GM23338 (cell line): ENCODE data around the gene DPYSL3. TPM values are rescaled to one million over a fixed set of nuclear protein-coding genes. Genes with fewer than 3 reads are reported as not detected.

Source experiments
- ATAC-seq: fragments of 200-7000 bp; cut with Tn5 transposase; 3 replicates; pipeline ENCODE4 v1.9.1; 2020
- DNase-seq: peaks from one replicate; pipeline ENCODE4 v3.0.0-alpha.2; 2015; ENCODE audit warnings: low spot score
- H2AFZ ChIP-seq: fragments of 200-600 bp; sonication (generic); 2 replicates; pipeline ENCODE4 v1.8.0; 2016; ENCODE audit warnings: antibody characterized with exemption, mild to moderate bottlenecking, moderate library complexity
- H3F3A ChIP-seq: fragments of 200-600 bp; sonication (generic); replicated peaks from 2 replicates; pipeline ENCODE4 v1.8.0; 2017; ENCODE audit warnings: antibody characterized with exemption, mixed run types, low read depth
- H3K27ac ChIP-seq: fragments of 200-600 bp; sonication (generic); 2 replicates; pipeline ENCODE4 v1.6.1; 2016; ENCODE audit warnings: low read depth
- H3K27me3 ChIP-seq: fragments of 200-600 bp; sonication (generic); 2 replicates; pipeline ENCODE4 v1.8.0; 2016; ENCODE audit warnings: mild to moderate bottlenecking, mixed run types, moderate library complexity; ENCODE audit not compliant: insufficient read depth
- H3K36me3 ChIP-seq: fragments of 200-600 bp; sonication (generic); 2 replicates; pipeline ENCODE4 v1.8.0; 2016; ENCODE audit warnings: mild to moderate bottlenecking; ENCODE audit not compliant: insufficient read depth
- H3K4me1 ChIP-seq: fragments of 200-600 bp; sonication (generic); 2 replicates; pipeline ENCODE4 v1.8.0; 2016; ENCODE audit warnings: mild to moderate bottlenecking, moderate library complexity; ENCODE audit not compliant: insufficient read depth
- H3K4me2 ChIP-seq: fragments of 200-600 bp; sonication (generic); 2 replicates; pipeline ENCODE4 v1.7.1; 2017; ENCODE audit warnings: mixed run types
- H3K4me3 ChIP-seq: fragments of 200-600 bp; sonication (generic); 2 replicates; pipeline ENCODE4 v1.6.1; 2016; ENCODE audit warnings: mixed run types
- H3K79me2 ChIP-seq: fragments of 200-600 bp; sonication (generic); replicated peaks from 2 replicates; pipeline ENCODE4 v1.8.0; 2017; ENCODE audit warnings: mild to moderate bottlenecking; ENCODE audit not compliant: insufficient read depth
- H3K9me2 ChIP-seq: fragments of 200-600 bp; sonication (generic); 2 replicates; pipeline ENCODE4 v1.8.0; 2017; ENCODE audit not compliant: insufficient read depth
- H4K20me1 ChIP-seq: fragments of 200-600 bp; sonication (generic); replicated peaks from 2 replicates; pipeline ENCODE4 v1.8.0; 2017; ENCODE audit warnings: mild to moderate bottlenecking; ENCODE audit not compliant: insufficient read depth
- H3K27ac Mint-ChIP-seq: 2 replicates; pipeline ENCODE4 v1.8.0; 2020; ENCODE audit warnings: inconsistent platforms, mild to moderate bottlenecking, moderate library complexity, mixed read lengths
- H3K27me3 Mint-ChIP-seq: 3 replicates; pipeline ENCODE4 v1.8.0; 2022; ENCODE audit warnings: low read depth, mild to moderate bottlenecking, moderate library complexity, mixed read lengths, inconsistent platforms; ENCODE audit not compliant: insufficient read depth, poor library complexity
- H3K36me3 Mint-ChIP-seq: 3 replicates; pipeline ENCODE4 v1.8.0; 2021; ENCODE audit warnings: low read depth, mild to moderate bottlenecking, inconsistent platforms, moderate library complexity, mixed read lengths
- H3K4me1 Mint-ChIP-seq: 3 replicates; pipeline ENCODE4 v1.8.0; 2020; ENCODE audit warnings: mild to moderate bottlenecking, inconsistent platforms, mixed read lengths
- H3K4me3 Mint-ChIP-seq: 3 replicates; pipeline ENCODE4 v1.8.0; 2021; ENCODE audit warnings: moderate library complexity, mild to moderate bottlenecking, inconsistent platforms, mixed read lengths
- H3K9me3 Mint-ChIP-seq: 3 replicates; pipeline ENCODE4 v1.8.0; 2020; ENCODE audit warnings: moderate library complexity, mild to moderate bottlenecking, inconsistent platforms, mixed read lengths
- CREB1 ChIP-seq: fragments of 250-450 bp; sonication (Bioruptor Pico); IDR thresholded peaks from 2 replicates; pipeline ENCODE4 v1.5.0; 2020; ENCODE audit warnings: low read depth, mild to moderate bottlenecking, moderate library complexity
- EZH2 ChIP-seq: fragments of 200-600 bp; sonication (generic); IDR thresholded peaks from one replicate; pipeline ENCODE4 v1.8.0; 2017; ENCODE audit warnings: antibody characterized with exemption, mild to moderate bottlenecking, low read depth; ENCODE audit not compliant: unreplicated experiment
- EZH2phosphoT487 ChIP-seq: fragments of 200-600 bp; sonication (generic); IDR thresholded peaks from one replicate; pipeline ENCODE4 v1.8.1; 2018; ENCODE audit warnings: antibody characterized with exemption; ENCODE audit not compliant: unreplicated experiment
- JUNB ChIP-seq: IDR thresholded peaks from one replicate; pipeline ENCODE4 v1.6.1; 2016; ENCODE audit warnings: antibody characterized with exemption; ENCODE audit not compliant: unreplicated experiment
- NANOG ChIP-seq: IDR thresholded peaks from 2 replicates; pipeline ENCODE4 v1.6.1; 2016; ENCODE audit warnings: antibody characterized with exemption, borderline replicate concordance
- POLR2AphosphoS5 ChIP-seq: IDR thresholded peaks from 2 replicates; pipeline ENCODE4 v1.6.1; 2016; ENCODE audit warnings: antibody characterized with exemption, low read depth
- STAT1 ChIP-seq: IDR thresholded peaks from one replicate; pipeline ENCODE4 v1.6.1; 2016; ENCODE audit warnings: antibody characterized with exemption; ENCODE audit not compliant: unreplicated experiment
- ZNF114 ChIP-seq: fragments of 250-450 bp; sonication (Bioruptor Pico); IDR thresholded peaks from 2 replicates; pipeline ENCODE4 v1.5.0; 2020; ENCODE audit warnings: mild to moderate bottlenecking, moderate library complexity
- ZNF331 ChIP-seq: fragments of 250-450 bp; sonication (Bioruptor Pico); IDR thresholded peaks from 2 replicates; pipeline ENCODE4 v1.5.0; 2020; ENCODE audit warnings: low read depth, mild to moderate bottlenecking, moderate library complexity
- polyA plus RNA-seq: library from polyadenylated mRNA; unstranded; fragments of >200 nt; fragmentation: Nextera tagmentation; extraction: Ambion mirVana; gene quantifications from 2 replicates; pipeline ENCODE4 v1.2.1, GENCODE V29; 2016
- total RNA-seq: library from RNA; depleted of rRNA; stranded (reverse); fragments of >200 nt; shearing (Covaris generic); gene quantifications from 2 replicates; pipeline ENCODE4 v1.2.3, GENCODE V29; 2014
- TF ChIP-seq, protein P1 (sequence below), 2 experiments: fragments of 200-600 bp in 1 of 2; sonication (generic) in 1 of 2; conservative IDR thresholded peaks; 2 replicates each; pipeline versions ENCODE4 v1.5.1 to v1.6.1; 2016 to 2017; ENCODE audit warnings: antibody characterized with exemption in 2 of 2, low read depth in 2 of 2, mild to moderate bottlenecking in 2 of 2, moderate library complexity in 1 of 2
- TF ChIP-seq, protein P2 (sequence below): IDR thresholded peaks from 2 replicates; pipeline ENCODE4 v1.6.1; 2016; ENCODE audit warnings: antibody characterized with exemption
- TF ChIP-seq, protein P3 (sequence below): IDR thresholded peaks from one replicate; pipeline ENCODE4 v1.6.1; 2018; ENCODE audit warnings: antibody characterized with exemption; ENCODE audit not compliant: unreplicated experiment
- TF ChIP-seq, protein P4 (sequence below): fragments of 250-450 bp; sonication (Bioruptor Pico); IDR thresholded peaks from 2 replicates; pipeline ENCODE4 v1.5.0; 2020; ENCODE audit warnings: mild to moderate bottlenecking, moderate library complexity

The DPYSL3 gene
- total and polyA plus RNA-seq, 2 experiments from 2014 or later, result 97.6 to 455 TPM

DNA sequence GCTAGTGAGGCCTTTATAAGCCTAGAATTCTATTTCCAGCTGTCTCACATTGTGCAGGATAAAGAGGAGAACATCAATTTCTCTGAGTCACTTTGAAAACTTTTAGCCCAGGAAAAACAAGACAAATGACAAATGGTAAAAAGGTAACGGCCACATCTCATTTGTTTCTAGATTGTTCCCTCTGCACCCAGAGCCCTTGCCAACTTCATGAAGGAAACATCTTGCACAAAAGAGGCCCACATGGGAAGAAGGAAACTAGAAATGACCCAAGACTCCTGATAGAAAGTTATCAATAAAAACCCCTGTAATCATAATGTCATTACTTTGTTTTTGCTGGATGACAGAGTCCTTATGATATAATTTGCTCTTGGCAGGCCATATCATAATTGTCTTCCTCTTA is 5.3 kb downstream of the DPYSL3 start:
- H3K9me2 ChIP-seq, result no peaks in the 10 kb centered on the region
- peaks cover 21% of the 10 kb centered on the region for H3K4me1 ChIP-seq
- Mint-ChIP-seq H3K4me3 (no peak overlapping the region), H3K36me3 (peaks cover 21% of the 10 kb centered on the region), H3K9me3 (no peaks in the 10 kb centered on the region), H3K27ac (no peak overlapping the region), H3K4me1 (peaks cover 22% of the 10 kb centered on the region), H3K27me3 (peaks cover 3% of the 10 kb centered on the region)
- H3K79me2 ChIP-seq, result peaks cover 100% of the 10 kb centered on the region
- H3K4me2 ChIP-seq, result no peak overlapping the region
- H3F3A ChIP-seq, result no peaks in the 10 kb centered on the region
- no peak for ATAC-seq
- TF ChIP-seq POLR2AphosphoS5, result no peak
- no peak for TF ChIP-seq JUNB
- TF ChIP-seq ZNF331 (CRISPR knock-in tag), result no peak
- TF ChIP-seq EZH2phosphoT487, result no peak
- TF ChIP-seq, protein P1, sequence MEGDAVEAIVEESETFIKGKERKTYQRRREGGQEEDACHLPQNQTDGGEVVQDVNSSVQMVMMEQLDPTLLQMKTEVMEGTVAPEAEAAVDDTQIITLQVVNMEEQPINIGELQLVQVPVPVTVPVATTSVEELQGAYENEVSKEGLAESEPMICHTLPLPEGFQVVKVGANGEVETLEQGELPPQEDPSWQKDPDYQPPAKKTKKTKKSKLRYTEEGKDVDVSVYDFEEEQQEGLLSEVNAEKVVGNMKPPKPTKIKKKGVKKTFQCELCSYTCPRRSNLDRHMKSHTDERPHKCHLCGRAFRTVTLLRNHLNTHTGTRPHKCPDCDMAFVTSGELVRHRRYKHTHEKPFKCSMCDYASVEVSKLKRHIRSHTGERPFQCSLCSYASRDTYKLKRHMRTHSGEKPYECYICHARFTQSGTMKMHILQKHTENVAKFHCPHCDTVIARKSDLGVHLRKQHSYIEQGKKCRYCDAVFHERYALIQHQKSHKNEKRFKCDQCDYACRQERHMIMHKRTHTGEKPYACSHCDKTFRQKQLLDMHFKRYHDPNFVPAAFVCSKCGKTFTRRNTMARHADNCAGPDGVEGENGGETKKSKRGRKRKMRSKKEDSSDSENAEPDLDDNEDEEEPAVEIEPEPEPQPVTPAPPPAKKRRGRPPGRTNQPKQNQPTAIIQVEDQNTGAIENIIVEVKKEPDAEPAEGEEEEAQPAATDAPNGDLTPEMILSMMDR (conservative IDR thresholded peaks at IDR 0.05; ENCODE audit: low read depth in 2 of 2), result no peak
- TF ChIP-seq, protein P2, sequence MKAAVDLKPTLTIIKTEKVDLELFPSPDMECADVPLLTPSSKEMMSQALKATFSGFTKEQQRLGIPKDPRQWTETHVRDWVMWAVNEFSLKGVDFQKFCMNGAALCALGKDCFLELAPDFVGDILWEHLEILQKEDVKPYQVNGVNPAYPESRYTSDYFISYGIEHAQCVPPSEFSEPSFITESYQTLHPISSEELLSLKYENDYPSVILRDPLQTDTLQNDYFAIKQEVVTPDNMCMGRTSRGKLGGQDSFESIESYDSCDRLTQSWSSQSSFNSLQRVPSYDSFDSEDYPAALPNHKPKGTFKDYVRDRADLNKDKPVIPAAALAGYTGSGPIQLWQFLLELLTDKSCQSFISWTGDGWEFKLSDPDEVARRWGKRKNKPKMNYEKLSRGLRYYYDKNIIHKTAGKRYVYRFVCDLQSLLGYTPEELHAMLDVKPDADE, result no peak
- no peak for TF ChIP-seq STAT1
- TF ChIP-seq, protein P3, sequence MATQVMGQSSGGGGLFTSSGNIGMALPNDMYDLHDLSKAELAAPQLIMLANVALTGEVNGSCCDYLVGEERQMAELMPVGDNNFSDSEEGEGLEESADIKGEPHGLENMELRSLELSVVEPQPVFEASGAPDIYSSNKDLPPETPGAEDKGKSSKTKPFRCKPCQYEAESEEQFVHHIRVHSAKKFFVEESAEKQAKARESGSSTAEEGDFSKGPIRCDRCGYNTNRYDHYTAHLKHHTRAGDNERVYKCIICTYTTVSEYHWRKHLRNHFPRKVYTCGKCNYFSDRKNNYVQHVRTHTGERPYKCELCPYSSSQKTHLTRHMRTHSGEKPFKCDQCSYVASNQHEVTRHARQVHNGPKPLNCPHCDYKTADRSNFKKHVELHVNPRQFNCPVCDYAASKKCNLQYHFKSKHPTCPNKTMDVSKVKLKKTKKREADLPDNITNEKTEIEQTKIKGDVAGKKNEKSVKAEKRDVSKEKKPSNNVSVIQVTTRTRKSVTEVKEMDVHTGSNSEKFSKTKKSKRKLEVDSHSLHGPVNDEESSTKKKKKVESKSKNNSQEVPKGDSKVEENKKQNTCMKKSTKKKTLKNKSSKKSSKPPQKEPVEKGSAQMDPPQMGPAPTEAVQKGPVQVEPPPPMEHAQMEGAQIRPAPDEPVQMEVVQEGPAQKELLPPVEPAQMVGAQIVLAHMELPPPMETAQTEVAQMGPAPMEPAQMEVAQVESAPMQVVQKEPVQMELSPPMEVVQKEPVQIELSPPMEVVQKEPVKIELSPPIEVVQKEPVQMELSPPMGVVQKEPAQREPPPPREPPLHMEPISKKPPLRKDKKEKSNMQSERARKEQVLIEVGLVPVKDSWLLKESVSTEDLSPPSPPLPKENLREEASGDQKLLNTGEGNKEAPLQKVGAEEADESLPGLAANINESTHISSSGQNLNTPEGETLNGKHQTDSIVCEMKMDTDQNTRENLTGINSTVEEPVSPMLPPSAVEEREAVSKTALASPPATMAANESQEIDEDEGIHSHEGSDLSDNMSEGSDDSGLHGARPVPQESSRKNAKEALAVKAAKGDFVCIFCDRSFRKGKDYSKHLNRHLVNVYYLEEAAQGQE, result no peak
- TF ChIP-seq, protein P4, sequence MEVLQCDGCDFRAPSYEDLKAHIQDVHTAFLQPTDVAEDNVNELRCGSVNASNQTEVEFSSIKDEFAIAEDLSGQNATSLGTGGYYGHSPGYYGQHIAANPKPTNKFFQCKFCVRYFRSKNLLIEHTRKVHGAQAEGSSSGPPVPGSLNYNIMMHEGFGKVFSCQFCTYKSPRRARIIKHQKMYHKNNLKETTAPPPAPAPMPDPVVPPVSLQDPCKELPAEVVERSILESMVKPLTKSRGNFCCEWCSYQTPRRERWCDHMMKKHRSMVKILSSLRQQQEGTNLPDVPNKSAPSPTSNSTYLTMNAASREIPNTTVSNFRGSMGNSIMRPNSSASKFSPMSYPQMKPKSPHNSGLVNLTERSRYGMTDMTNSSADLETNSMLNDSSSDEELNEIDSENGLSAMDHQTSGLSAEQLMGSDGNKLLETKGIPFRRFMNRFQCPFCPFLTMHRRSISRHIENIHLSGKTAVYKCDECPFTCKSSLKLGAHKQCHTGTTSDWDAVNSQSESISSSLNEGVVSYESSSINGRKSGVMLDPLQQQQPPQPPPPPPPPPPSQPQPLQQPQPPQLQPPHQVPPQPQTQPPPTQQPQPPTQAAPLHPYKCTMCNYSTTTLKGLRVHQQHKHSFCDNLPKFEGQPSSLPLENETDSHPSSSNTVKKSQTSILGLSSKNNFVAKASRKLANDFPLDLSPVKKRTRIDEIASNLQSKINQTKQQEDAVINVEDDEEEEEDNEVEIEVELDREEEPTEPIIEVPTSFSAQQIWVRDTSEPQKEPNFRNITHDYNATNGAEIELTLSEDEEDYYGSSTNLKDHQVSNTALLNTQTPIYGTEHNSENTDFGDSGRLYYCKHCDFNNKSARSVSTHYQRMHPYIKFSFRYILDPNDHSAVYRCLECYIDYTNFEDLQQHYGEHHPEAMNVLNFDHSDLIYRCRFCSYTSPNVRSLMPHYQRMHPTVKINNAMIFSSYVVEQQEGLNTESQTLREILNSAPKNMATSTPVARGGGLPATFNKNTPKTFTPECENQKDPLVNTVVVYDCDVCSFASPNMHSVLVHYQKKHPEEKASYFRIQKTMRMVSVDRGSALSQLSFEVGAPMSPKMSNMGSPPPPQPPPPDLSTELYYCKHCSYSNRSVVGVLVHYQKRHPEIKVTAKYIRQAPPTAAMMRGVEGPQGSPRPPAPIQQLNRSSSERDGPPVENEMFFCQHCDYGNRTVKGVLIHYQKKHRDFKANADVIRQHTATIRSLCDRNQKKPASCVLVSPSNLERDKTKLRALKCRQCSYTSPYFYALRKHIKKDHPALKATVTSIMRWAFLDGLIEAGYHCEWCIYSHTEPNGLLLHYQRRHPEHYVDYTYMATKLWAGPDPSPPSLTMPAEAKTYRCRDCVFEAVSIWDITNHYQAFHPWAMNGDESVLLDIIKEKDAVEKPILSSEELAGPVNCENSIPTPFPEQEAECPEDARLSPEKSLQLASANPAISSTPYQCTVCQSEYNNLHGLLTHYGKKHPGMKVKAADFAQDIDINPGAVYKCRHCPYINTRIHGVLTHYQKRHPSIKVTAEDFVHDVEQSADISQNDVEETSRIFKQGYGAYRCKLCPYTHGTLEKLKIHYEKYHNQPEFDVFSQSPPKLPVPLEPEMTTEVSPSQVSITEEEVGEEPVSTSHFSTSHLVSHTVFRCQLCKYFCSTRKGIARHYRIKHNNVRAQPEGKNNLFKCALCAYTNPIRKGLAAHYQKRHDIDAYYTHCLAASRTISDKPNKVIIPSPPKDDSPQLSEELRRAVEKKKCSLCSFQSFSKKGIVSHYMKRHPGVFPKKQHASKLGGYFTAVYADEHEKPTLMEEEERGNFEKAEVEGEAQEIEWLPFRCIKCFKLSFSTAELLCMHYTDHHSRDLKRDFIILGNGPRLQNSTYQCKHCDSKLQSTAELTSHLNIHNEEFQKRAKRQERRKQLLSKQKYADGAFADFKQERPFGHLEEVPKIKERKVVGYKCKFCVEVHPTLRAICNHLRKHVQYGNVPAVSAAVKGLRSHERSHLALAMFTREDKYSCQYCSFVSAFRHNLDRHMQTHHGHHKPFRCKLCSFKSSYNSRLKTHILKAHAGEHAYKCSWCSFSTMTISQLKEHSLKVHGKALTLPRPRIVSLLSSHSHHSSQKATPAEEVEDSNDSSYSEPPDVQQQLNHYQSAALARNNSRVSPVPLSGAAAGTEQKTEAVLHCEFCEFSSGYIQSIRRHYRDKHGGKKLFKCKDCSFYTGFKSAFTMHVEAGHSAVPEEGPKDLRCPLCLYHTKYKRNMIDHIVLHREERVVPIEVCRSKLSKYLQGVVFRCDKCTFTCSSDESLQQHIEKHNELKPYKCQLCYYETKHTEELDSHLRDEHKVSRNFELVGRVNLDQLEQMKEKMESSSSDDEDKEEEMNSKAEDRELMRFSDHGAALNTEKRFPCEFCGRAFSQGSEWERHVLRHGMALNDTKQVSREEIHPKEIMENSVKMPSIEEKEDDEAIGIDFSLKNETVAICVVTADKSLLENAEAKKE, result no peak
- TF ChIP-seq CREB1 (CRISPR knock-in tag), result no peak
- TF ChIP-seq ZNF114, result no peak
- no peak for TF ChIP-seq NANOG
- TF ChIP-seq EZH2, result no peak
- no peaks in the 10 kb centered on the region for H3K27me3 ChIP-seq
- 0 out of 2 replicates have a peak overlapping the region, but pooled peaks have one; percentile 7 for H3K27ac ChIP-seq
- H3K4me3 ChIP-seq, result no peak overlapping the region
- DNase-seq, result no peak
- no peak overlapping the region for H2AFZ ChIP-seq
- no peaks in the 10 kb centered on the region; the same call in 1 of the 2 replicates for H3K36me3 ChIP-seq
- H4K20me1 ChIP-seq, result no peaks in the 10 kb centered on the region; the same call in 1 of the 2 replicates
